ENCODE results near the gene PPP1R9A.

PPP1R9A gene

GRCh38 chr7:95209788-95210187 lies 302.4 kb downstream of the PPP1R9A start:
- no peak for DNase-seq

- no peak for DNase-seq
Observed at GRCh38 chr7:95213148-95213547, 305.8 kb downstream of the PPP1R9A start.

GRCh38 chr7:95213809-95214492 lies 306.6 kb downstream of the PPP1R9A start:
- no peak for DNase-seq

- DNase-seq = no peak
Observed at GRCh38 chr7:95219721-95220120, 312.3 kb downstream of the PPP1R9A start.

GRCh38 chr7:95220328-95220727 lies 312.9 kb downstream of the PPP1R9A start:
- no peak for DNase-seq

GRCh38 chr7:95225301-95225700 lies 317.9 kb downstream of the PPP1R9A start:
- DNase-seq = no peak

GRCh38 chr7:95229301-95229700 lies 321.9 kb downstream of the PPP1R9A start:
- no peak for DNase-seq

- no peak for DNase-seq
Observed at GRCh38 chr7:95238252-95238943, 331.0 kb downstream of the PPP1R9A start.

GRCh38 chr7:95240921-95241320 lies 333.5 kb downstream of the PPP1R9A start:
- no peak for DNase-seq

- no peak for DNase-seq
Observed at GRCh38 chr7:95242266-95242665, 334.9 kb downstream of the PPP1R9A start.

- no peak for DNase-seq
Observed at GRCh38 chr7:95244616-95245015, 337.2 kb downstream of the PPP1R9A start.

GRCh38 chr7:95245828-95246500 lies 338.6 kb downstream of the PPP1R9A start:
- DNase-seq = no peak

GRCh38 chr7:95246831-95247370 lies 339.5 kb downstream of the PPP1R9A start:
- DNase-seq = peak; percentile 27

- no peak for DNase-seq
Observed at GRCh38 chr7:95250571-95250970, 343.2 kb downstream of the PPP1R9A start.

GRCh38 chr7:95251966-95252365 lies 344.6 kb downstream of the PPP1R9A start:
- no peak for DNase-seq

GRCh38 chr7:95253986-95254385 lies 346.6 kb downstream of the PPP1R9A start:
- no peak for DNase-seq

- no peak for DNase-seq
Observed at GRCh38 chr7:95255691-95256090, 348.3 kb downstream of the PPP1R9A start.

- DNase-seq = no peak
Observed at GRCh38 chr7:95261895-95262415, 354.6 kb downstream of the PPP1R9A start.

GRCh38 chr7:95262875-95263274 lies 355.5 kb downstream of the PPP1R9A start:
- no peak for DNase-seq

GRCh38 chr7:95263785-95264362 lies 356.5 kb downstream of the PPP1R9A start:
- DNase-seq = no peak

GRCh38 chr7:95264363-95264891 lies 357.0 kb downstream of the PPP1R9A start:
- DNase-seq = no peak

- no peak for DNase-seq
Observed at GRCh38 chr7:95265634-95266033, 358.2 kb downstream of the PPP1R9A start.

GRCh38 chr7:95267754-95268153 lies 360.4 kb downstream of the PPP1R9A start:
- DNase-seq = no peak

Data from activated CD4-positive, alpha-beta T cell treated with anti-CD3 and anti-CD28 coated beads for 48 hours (primary cell).